HEK293T (cell line): Measurements from ENCODE around the gene GSPT1.

Experiments
- FOXK2 ChIP-seq: fragments of 450-650 bp; IDR thresholded peaks from 2 replicates; pipeline ENCODE4 v1.6.1; 2016; ENCODE audit warnings: mild to moderate bottlenecking
- FOXM1 ChIP-seq: fragments of 450-650 bp; IDR thresholded peaks from 2 replicates; pipeline ENCODE4 v1.6.1; 2017; ENCODE audit warnings: mild to moderate bottlenecking, borderline replicate concordance
- PKNOX1 ChIP-seq: fragments of 450-650 bp; IDR thresholded peaks from 2 replicates; pipeline ENCODE4 v1.6.1; 2016
- SP1 ChIP-seq: fragments of 450-650 bp; IDR thresholded peaks from 2 replicates; pipeline ENCODE4 v1.6.1; 2017
- TARDBP ChIP-seq: fragments of 450-650 bp; IDR thresholded peaks from 2 replicates; pipeline ENCODE4 v1.6.1; 2016

GRCh38 chr16:11819798-11820197, 96.0 kb downstream of the GSPT1 start:
- TF ChIP-seq SP1 (no peak), FOXM1 (no peak), FOXK2 (no peak), PKNOX1 (no peak), TARDBP (no peak)
